MM.1S (cell line): ENCODE measurements around the gene C3orf20.

Source experiments
- DNase-seq: peaks from one replicate; pipeline ENCODE4 v3.0.0-alpha.2; 2015
- H2AFZ ChIP-seq: fragments of 300-600 bp; sonication (generic); 2 replicates; pipeline ENCODE4 v1.6.0; 2016; ENCODE audit warnings: antibody characterized with exemption, low read length
- H3F3A ChIP-seq: fragments of 300-600 bp; sonication (generic); 2 replicates; pipeline ENCODE4 v1.6.1; 2016; ENCODE audit warnings: mild to moderate bottlenecking, antibody characterized with exemption, low read length, moderate library complexity, mixed read lengths; ENCODE audit not compliant: insufficient read depth
- H3K27ac ChIP-seq: fragments of 300-600 bp; sonication (generic); 2 replicates; pipeline ENCODE4 v1.5.1; 2016; ENCODE audit warnings: mild to moderate bottlenecking, low read length
- H3K27me3 ChIP-seq: fragments of 300-600 bp; sonication (generic); replicated peaks from 2 replicates; pipeline ENCODE4 v1.6.0; 2016; ENCODE audit warnings: low read length; ENCODE audit not compliant: insufficient read depth
- H3K36me3 ChIP-seq: fragments of 300-600 bp; sonication (generic); replicated peaks from 2 replicates; pipeline ENCODE4 v1.6.1; 2016; ENCODE audit warnings: mild to moderate bottlenecking, low read length, mixed read lengths; ENCODE audit not compliant: insufficient read depth
- H3K4me1 ChIP-seq: fragments of 300-600 bp; sonication (generic); 2 replicates; pipeline ENCODE4 v1.6.1; 2016; ENCODE audit warnings: low read length, mixed read lengths
- H3K4me2 ChIP-seq: fragments of 300-600 bp; sonication (generic); 2 replicates; pipeline ENCODE4 v1.6.0; 2016; ENCODE audit warnings: low read depth, low read length
- H3K4me3 ChIP-seq: fragments of 300-600 bp; sonication (generic); 2 replicates; pipeline ENCODE4 v1.5.1; 2016; ENCODE audit warnings: low read length, mixed read lengths
- H3K79me2 ChIP-seq: fragments of 300-600 bp; sonication (generic); 2 replicates; pipeline ENCODE4 v1.6.1; 2016; ENCODE audit warnings: mixed run types, low read length, mixed read lengths
- H3K9ac ChIP-seq: fragments of 300-600 bp; sonication (generic); 2 replicates; pipeline ENCODE4 v1.6.1; 2016; ENCODE audit warnings: low read length, mixed read lengths
- H3K9me2 ChIP-seq: fragments of 300-600 bp; sonication (generic); replicated peaks from 2 replicates; pipeline ENCODE4 v1.6.1; 2016; ENCODE audit warnings: mild to moderate bottlenecking, low read length, mixed read lengths; ENCODE audit not compliant: insufficient read depth
- H3K9me3 ChIP-seq: fragments of 300-600 bp; sonication (generic); replicated peaks from 2 replicates; pipeline ENCODE4 v1.6.1; 2016; ENCODE audit warnings: mild to moderate bottlenecking, low read length, mixed read lengths; ENCODE audit not compliant: insufficient read depth
- H4K20me1 ChIP-seq: fragments of 300-600 bp; sonication (generic); 2 replicates; pipeline ENCODE4 v1.6.1; 2016; ENCODE audit warnings: mild to moderate bottlenecking, low read length, moderate library complexity, mixed read lengths; ENCODE audit not compliant: insufficient read depth
- EZH2 ChIP-seq: fragments of 300-600 bp; sonication (generic); optimal IDR thresholded peaks from 2 replicates; pipeline ENCODE3; 2017; ENCODE audit warnings: low read depth, mild to moderate bottlenecking, antibody characterized with exemption, low read length, mixed read lengths
- EZH2phosphoT487 ChIP-seq: fragments of 300-600 bp; sonication (generic); IDR thresholded peaks from 2 replicates; pipeline ENCODE4 v1.6.1; 2018; ENCODE audit warnings: antibody characterized with exemption, low read length
- TF ChIP-seq, protein P1 (sequence below): fragments of 300-600 bp; sonication (generic); IDR thresholded peaks from 2 replicates; pipeline ENCODE4 v1.5.1; 2016; ENCODE audit warnings: antibody characterized with exemption, low read length, mixed read lengths

The C3orf20 gene

DNA sequence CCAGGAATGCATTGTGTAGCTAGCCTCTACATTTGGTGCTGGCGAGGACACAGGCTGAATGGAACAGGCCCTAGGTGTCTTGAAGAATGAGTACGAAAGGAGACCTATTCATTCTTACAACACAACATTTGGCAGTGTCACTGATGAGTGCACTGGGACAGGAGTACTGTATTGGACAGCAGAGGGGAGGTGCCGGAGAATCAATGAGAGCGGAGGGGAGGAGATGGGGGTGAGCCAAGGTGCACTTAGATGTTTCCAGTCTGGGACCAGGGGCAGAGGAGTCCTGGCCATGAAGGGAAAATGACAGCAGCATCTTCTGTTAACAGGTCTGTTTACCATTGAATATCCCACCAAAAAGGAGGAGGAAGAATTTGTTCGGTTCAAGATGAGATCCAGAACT lies 53.2 kb downstream of the C3orf20 start:
- TF ChIP-seq, protein P1, sequence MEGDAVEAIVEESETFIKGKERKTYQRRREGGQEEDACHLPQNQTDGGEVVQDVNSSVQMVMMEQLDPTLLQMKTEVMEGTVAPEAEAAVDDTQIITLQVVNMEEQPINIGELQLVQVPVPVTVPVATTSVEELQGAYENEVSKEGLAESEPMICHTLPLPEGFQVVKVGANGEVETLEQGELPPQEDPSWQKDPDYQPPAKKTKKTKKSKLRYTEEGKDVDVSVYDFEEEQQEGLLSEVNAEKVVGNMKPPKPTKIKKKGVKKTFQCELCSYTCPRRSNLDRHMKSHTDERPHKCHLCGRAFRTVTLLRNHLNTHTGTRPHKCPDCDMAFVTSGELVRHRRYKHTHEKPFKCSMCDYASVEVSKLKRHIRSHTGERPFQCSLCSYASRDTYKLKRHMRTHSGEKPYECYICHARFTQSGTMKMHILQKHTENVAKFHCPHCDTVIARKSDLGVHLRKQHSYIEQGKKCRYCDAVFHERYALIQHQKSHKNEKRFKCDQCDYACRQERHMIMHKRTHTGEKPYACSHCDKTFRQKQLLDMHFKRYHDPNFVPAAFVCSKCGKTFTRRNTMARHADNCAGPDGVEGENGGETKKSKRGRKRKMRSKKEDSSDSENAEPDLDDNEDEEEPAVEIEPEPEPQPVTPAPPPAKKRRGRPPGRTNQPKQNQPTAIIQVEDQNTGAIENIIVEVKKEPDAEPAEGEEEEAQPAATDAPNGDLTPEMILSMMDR: no peak
- TF ChIP-seq EZH2: no peak
- no peak for TF ChIP-seq EZH2phosphoT487
- H3K36me3 ChIP-seq: no peaks in the 10 kb centered on the region
- H3F3A ChIP-seq: no peaks in the 10 kb centered on the region

DNA sequence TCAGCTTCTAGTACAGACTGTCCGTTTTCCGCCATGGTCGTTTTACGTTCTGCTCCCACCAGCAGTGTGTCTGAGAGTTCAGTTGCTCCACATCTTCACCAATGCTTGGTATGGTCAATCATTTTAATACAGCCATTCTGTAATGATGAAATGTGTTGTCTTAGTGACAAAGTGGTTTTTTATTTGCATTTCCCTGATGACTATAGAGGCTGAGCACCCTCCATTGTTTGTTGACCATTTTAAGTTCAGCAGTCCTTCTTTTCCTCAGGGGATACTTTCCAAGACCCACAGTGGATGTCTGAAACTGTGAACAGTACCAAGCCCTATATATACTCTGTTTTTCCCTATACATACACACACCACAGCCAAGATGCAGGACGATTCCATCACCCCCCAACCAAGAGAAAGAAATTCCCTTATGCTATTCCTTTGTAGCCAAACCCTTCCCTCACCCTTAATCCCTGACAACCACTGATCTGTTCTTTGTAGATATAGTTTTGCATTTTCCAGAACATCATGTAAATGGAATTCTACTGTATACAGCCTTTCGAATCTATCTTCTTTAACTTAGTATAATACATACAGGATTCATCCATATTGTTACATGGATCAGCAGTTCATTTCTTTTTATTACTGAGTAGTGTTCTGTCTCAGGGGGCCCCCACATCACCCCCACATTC lies 55.9 kb downstream of the C3orf20 start:
- H3K9ac ChIP-seq: no peak overlapping the region
- TF ChIP-seq EZH2phosphoT487: no peak
- TF ChIP-seq, protein P1: no peak
- no peak for TF ChIP-seq EZH2
- no peak overlapping the region for H2AFZ ChIP-seq
- H3K9me3 ChIP-seq: no peaks in the 10 kb centered on the region
- no peaks in the 10 kb centered on the region for H4K20me1 ChIP-seq
- H3K36me3 ChIP-seq: no peaks in the 10 kb centered on the region
- H3K4me3 ChIP-seq: no peak overlapping the region
- no peaks in the 10 kb centered on the region for H3K9me2 ChIP-seq
- no peaks in the 10 kb centered on the region for H3K79me2 ChIP-seq
- no peaks in the 10 kb centered on the region for H3K27me3 ChIP-seq
- no peak overlapping the region for H3K27ac ChIP-seq
- H3K4me2 ChIP-seq: no peak overlapping the region
- no peak for DNase-seq
- H3K4me1 ChIP-seq: no peaks in the 10 kb centered on the region
- no peaks in the 10 kb centered on the region for H3F3A ChIP-seq

More for the DNA sequence above, 53.2 kb downstream of the C3orf20 start:
- H3K79me2 ChIP-seq: no peaks in the 10 kb centered on the region
- H3K9me3 ChIP-seq: no peaks in the 10 kb centered on the region
- H3K4me3 ChIP-seq: no peak overlapping the region
- H3K27me3 ChIP-seq: no peaks in the 10 kb centered on the region
- H3K27ac ChIP-seq: no peak overlapping the region
- no peaks in the 10 kb centered on the region for H4K20me1 ChIP-seq
- no peaks in the 10 kb centered on the region for H3K4me1 ChIP-seq
- no peak overlapping the region for H2AFZ ChIP-seq
- H3K9me2 ChIP-seq: no peaks in the 10 kb centered on the region
- H3K4me2 ChIP-seq: no peak overlapping the region
- no peak for DNase-seq
- H3K9ac ChIP-seq: no peak overlapping the region

GRCh38 chr3:14740983-14741382 lies 66.0 kb downstream of the C3orf20 start:
- peak overlapping the region; percentile 78; the same call in 1 of the 2 replicates for H3K27ac ChIP-seq
- H3F3A ChIP-seq: peaks cover 20% of the 10 kb centered on the region
- H3K4me1 ChIP-seq: peaks cover 22% of the 10 kb centered on the region
- H2AFZ ChIP-seq: peak overlapping the region; percentile 66
- H3K9ac ChIP-seq: peak overlapping the region; percentile 55
- no peaks in the 10 kb centered on the region for H4K20me1 ChIP-seq
- H3K36me3 ChIP-seq: no peaks in the 10 kb centered on the region
- H3K27me3 ChIP-seq: no peaks in the 10 kb centered on the region
- no peaks in the 10 kb centered on the region for H3K79me2 ChIP-seq
- peak overlapping the region; percentile 78 for H3K4me2 ChIP-seq
- H3K4me3 ChIP-seq: peak overlapping the region; percentile 53
- TF ChIP-seq EZH2phosphoT487 (no peak), EZH2 (no peak)
- TF ChIP-seq, protein P1: no peak
- peak; percentile 57 for DNase-seq
- H3K9me2 ChIP-seq: no peaks in the 10 kb centered on the region
- H3K9me3 ChIP-seq: no peaks in the 10 kb centered on the region
